Measurements from ENCODE around the gene GUCA1A. TPM values are rescaled to one million over a fixed set of nuclear protein-coding genes. Genes with fewer than 3 reads are reported as not detected.

The GUCA1A gene
- total RNA-seq, 3 donors from 2014 or later (not counting 1 experiment from before 2014, with no cell fraction given), result not detected

DNA sequence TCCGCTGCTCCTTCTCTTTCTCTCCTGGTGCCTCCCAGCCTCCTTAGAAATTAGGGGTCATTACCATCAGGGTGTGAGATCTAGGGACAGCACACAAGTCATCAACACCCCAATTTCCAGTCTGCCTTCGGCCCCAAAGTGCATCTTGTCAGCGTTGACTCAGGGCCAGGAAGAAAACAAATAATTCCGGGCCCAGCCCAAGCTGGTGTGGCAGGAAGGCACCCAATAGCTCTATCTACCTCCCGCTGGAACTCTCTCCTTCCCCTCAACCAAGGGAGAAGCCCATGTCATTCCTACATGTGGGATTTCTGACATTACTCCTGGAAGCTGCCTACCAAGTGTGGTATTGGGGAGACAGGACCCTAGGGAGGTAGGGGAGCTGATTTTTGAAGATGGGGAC, 19.2 kb upstream of the GUCA1A start:
- DNase-seq (no peak), ATAC-seq (no peak)
- Histone ChIP-seq H3K9me3 (ENCODE audit: control insufficient read depth, insufficient read depth, low read length) (no peaks in the 10 kb centered on the region), H3K36me3 (ENCODE audit: control insufficient read depth, insufficient read depth, low read length) (no peaks in the 10 kb centered on the region), H3K27ac (ENCODE audit: low read length) (no peak overlapping the region), H3K4me1 (ENCODE audit: control insufficient read depth, insufficient read depth, low read length) (no peaks in the 10 kb centered on the region), H3K4me3 (ENCODE audit: low read length) (no peak overlapping the region), H3K27me3 (ENCODE audit: control insufficient read depth, insufficient read depth, low read length) (no peaks in the 10 kb centered on the region)
- no peak overlapping the region for H3K4me3 Mint-ChIP-seq
- intact Hi-C loops (cut with micrococcal nuclease), result no loop called here
- no peaks in the 10 kb centered on the region for H3K9me3 Mint-ChIP-seq
- H3K27me3 Mint-ChIP-seq (ENCODE audit: low read depth in 2 of 2), result peaks cover 0 to 5% of the 10 kb centered on the region in 2 donors
- no peaks in the 10 kb centered on the region for H3K4me1 Mint-ChIP-seq
- TF ChIP-seq, protein P1, sequence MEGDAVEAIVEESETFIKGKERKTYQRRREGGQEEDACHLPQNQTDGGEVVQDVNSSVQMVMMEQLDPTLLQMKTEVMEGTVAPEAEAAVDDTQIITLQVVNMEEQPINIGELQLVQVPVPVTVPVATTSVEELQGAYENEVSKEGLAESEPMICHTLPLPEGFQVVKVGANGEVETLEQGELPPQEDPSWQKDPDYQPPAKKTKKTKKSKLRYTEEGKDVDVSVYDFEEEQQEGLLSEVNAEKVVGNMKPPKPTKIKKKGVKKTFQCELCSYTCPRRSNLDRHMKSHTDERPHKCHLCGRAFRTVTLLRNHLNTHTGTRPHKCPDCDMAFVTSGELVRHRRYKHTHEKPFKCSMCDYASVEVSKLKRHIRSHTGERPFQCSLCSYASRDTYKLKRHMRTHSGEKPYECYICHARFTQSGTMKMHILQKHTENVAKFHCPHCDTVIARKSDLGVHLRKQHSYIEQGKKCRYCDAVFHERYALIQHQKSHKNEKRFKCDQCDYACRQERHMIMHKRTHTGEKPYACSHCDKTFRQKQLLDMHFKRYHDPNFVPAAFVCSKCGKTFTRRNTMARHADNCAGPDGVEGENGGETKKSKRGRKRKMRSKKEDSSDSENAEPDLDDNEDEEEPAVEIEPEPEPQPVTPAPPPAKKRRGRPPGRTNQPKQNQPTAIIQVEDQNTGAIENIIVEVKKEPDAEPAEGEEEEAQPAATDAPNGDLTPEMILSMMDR (IDR thresholded peaks at IDR 0.05), result no peak
- H3K36me3 Mint-ChIP-seq, result no peaks in the 10 kb centered on the region
- WGBS (ENCODE audit: insufficient coverage), result 79% methylated on average over 4 of the region's 5 CpGs
- no peak overlapping the region for H3K27ac Mint-ChIP-seq

GRCh38 chr6:42154461-42155209, 18.5 kb upstream of the GUCA1A start:
- Histone ChIP-seq H3K9me3 (ENCODE audit: control insufficient read depth, insufficient read depth, low read length) (no peaks in the 10 kb centered on the region), H3K36me3 (ENCODE audit: control insufficient read depth, insufficient read depth, low read length) (no peaks in the 10 kb centered on the region), H3K4me3 (ENCODE audit: low read length) (no peak overlapping the region), H3K27ac (ENCODE audit: low read length) (no peak overlapping the region), H3K4me1 (ENCODE audit: control insufficient read depth, insufficient read depth, low read length) (no peaks in the 10 kb centered on the region), H3K27me3 (ENCODE audit: control insufficient read depth, insufficient read depth, low read length) (no peaks in the 10 kb centered on the region)
- DNase-seq (no peak), ATAC-seq (no peak)
- Mint-ChIP-seq H3K27me3 (ENCODE audit: low read depth in 2 of 2) (peaks cover 0 to 5% of the 10 kb centered on the region in 2 donors), H3K4me3 (no peak overlapping the region), H3K9me3 (no peaks in the 10 kb centered on the region), H3K36me3 (no peaks in the 10 kb centered on the region), H3K27ac (no peak overlapping the region), H3K4me1 (no peaks in the 10 kb centered on the region)
- TF ChIP-seq, protein P1 (IDR thresholded peaks at IDR 0.05), result no peak
- intact Hi-C loops (cut with micrococcal nuclease), result no loop called here

GRCh38 chr6:42155293-42155692, 17.9 kb upstream of the GUCA1A start:
- no peaks in the 10 kb centered on the region for H3K4me1 Mint-ChIP-seq
- no peak overlapping the region for H3K4me3 ChIP-seq (ENCODE audit: low read length)
- WGBS (ENCODE audit: insufficient coverage), result 89% methylated on average over 4 of the region's 4 CpGs

More at GRCh38 chr6:42155293-42155692, 17.9 kb upstream of the GUCA1A start:
- Mint-ChIP-seq H3K9me3 (no peaks in the 10 kb centered on the region), H3K4me3 (no peak overlapping the region), H3K27me3 (ENCODE audit: low read depth in 2 of 2) (peaks cover 2 to 6% of the 10 kb centered on the region in 2 donors), H3K27ac (no peak overlapping the region), H3K36me3 (no peaks in the 10 kb centered on the region)
- no peak for DNase-seq
- TF ChIP-seq, protein P1 (IDR thresholded peaks at IDR 0.05), result no peak
- no peak overlapping the region for H3K27ac ChIP-seq (ENCODE audit: low read length)
- H3K4me1 ChIP-seq (ENCODE audit: control insufficient read depth, insufficient read depth, low read length), result no peaks in the 10 kb centered on the region
- ATAC-seq, result no peak
- no peaks in the 10 kb centered on the region for H3K27me3 ChIP-seq (ENCODE audit: control insufficient read depth, insufficient read depth, low read length)
- no peaks in the 10 kb centered on the region for H3K9me3 ChIP-seq (ENCODE audit: control insufficient read depth, insufficient read depth, low read length)
- no peaks in the 10 kb centered on the region for H3K36me3 ChIP-seq (ENCODE audit: control insufficient read depth, insufficient read depth, low read length)
- intact Hi-C loops (cut with micrococcal nuclease), result no loop called here

All from natural killer cell (primary cell).